Rectal smooth muscle tissue (tissue), 1 donor: ENCODE results near the gene DCANP1.

Experiments
- H3K27ac ChIP-seq: one replicate; pipeline ENCODE4 v1.7.0; 2013; ENCODE audit warnings: low read depth, low read length, inconsistent platforms
- H3K27me3 ChIP-seq: one replicate; pipeline ENCODE4 v1.7.0; 2013; ENCODE audit warnings: low read length; ENCODE audit not compliant: control insufficient read depth, insufficient read depth
- H3K36me3 ChIP-seq: one replicate; pipeline ENCODE4 v1.7.0; 2013; ENCODE audit warnings: low read length; ENCODE audit not compliant: control insufficient read depth, insufficient read depth
- H3K4me1 ChIP-seq: one replicate; pipeline ENCODE4 v1.7.0; 2013; ENCODE audit warnings: low read length; ENCODE audit not compliant: control insufficient read depth, insufficient read depth
- H3K4me3 ChIP-seq: one replicate; pipeline ENCODE4 v1.7.0; 2013; ENCODE audit warnings: low read length
- H3K9ac ChIP-seq: one replicate; pipeline ENCODE4 v1.7.0; 2013; ENCODE audit warnings: low read length

DCANP1 gene

DNA sequence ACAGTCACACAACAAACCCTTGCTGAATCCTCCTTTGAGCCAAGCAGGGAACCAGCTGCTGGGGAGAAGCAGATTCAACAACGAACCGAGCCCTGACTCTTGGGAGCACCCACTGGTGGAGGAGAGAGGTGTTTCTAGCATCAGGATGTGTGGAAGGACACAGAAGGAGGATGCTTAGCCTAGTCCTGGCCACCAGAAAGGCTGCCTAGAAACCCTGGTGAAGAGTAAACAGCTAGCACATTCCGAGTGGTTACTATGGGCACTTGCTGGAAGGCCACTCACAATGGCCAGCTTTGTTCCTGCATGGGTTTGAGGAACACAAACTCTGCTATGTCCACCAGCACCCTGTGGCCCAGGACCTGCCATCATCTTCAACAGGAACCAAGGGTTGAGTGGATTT is 3.2 kb upstream of the DCANP1 start:
- no peak overlapping the region for H3K4me3 ChIP-seq
- no peak overlapping the region for H3K9ac ChIP-seq
- no peak overlapping the region for H3K27ac ChIP-seq
- H3K4me1 ChIP-seq, result no peaks in the 10 kb centered on the region
- no peaks in the 10 kb centered on the region for H3K36me3 ChIP-seq
- no peaks in the 10 kb centered on the region for H3K27me3 ChIP-seq

DNA sequence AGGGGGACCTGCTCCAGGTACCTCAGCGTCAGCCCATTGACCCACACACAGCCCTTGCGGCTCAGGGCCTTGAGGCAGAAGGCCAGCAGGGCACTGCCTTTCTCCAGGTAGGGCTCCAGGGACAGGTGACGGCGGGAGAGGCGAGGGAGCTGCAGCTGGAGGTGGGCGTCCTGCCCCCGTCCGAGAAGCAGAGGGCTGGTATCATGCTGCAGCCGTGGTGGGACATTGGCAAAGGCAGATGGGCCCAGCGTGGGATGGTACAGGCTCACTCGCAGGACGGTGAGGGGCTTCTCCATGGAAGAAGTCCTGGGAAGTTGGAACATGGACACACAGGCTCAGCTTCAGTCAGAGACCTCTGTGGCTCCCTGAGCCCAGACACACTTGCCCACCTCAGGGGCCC is 2.5 kb upstream of the DCANP1 start:
- H3K36me3 ChIP-seq, result no peaks in the 10 kb centered on the region
- no peak overlapping the region for H3K4me3 ChIP-seq
- H3K4me1 ChIP-seq, result no peaks in the 10 kb centered on the region
- no peak overlapping the region for H3K9ac ChIP-seq
- H3K27ac ChIP-seq, result no peak overlapping the region
- H3K27me3 ChIP-seq, result no peaks in the 10 kb centered on the region

DNA sequence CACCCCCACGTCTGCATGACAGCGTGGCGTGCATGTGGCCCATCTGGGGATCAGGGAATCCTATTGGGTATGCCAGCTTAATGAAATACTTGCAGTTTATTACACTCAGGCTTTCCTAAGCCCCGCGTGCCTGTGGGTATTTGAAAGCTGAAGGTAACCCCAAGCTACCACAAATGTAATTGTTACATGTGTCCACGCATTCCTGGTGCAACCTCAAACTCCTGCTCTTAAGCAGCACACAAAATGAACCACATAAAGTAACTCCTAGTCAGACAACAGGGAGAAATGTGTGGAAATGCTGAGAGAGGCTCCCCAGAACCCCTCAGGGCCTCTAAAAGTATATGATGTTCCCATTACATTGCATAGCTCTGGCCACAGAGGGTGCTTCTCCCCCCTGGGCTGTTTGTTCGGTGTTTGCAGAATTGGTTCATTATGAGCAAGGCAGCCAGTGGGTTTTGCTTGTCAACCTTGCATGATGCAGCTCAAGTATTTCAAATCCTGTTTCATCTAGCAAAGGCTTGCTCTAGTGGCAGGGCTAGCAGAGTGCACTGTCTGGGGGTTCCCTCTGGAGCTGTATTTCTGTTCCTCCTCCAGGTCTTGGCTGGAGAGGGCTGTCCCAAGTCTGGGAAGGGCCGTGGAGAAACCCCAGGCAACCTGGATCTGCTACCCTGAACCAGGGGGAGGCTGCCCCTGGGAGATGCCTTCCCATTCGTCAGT is 1.8 kb upstream of the DCANP1 start:
- Histone ChIP-seq H3K4me1 (no peaks in the 10 kb centered on the region), H3K27ac (no peak overlapping the region), H3K4me3 (no peak overlapping the region), H3K9ac (no peak overlapping the region), H3K36me3 (no peaks in the 10 kb centered on the region), H3K27me3 (no peaks in the 10 kb centered on the region)

DNA sequence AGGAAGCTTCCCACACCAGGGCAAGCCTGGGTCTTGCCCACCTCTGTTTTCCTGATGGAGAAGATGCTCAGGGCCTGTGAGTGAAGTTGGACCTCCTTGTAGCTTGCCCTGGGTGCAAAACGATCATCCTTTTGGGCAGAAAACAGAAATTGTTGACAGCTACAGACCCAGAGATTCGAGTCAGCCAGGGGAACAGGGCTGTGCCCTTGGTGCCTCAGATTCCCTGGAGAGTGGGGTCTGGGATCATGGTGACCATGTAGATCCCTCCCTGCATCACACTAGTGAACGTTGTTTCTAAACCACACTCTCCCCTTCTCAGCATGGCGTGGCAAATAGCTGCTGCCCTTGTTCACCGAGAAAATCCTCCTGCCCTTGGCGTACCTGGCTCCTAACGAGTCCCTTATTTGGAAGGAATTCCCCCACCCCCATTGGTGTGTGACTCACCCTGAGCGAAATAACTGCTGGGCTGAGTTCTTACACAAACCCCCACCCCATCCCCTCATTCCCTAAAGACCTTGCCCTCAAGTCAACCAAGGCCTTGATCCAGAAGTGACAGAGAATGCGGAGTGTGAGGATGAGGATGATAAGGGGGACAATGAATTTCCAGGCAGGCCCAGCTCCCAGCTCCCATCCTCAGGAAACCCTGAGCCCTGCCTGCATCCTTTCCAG is 1.1 kb upstream of the DCANP1 start:
- no peaks in the 10 kb centered on the region for H3K36me3 ChIP-seq
- no peaks in the 10 kb centered on the region for H3K4me1 ChIP-seq
- no peak overlapping the region for H3K27ac ChIP-seq
- no peaks in the 10 kb centered on the region for H3K27me3 ChIP-seq
- no peak overlapping the region for H3K9ac ChIP-seq
- H3K4me3 ChIP-seq, result no peak overlapping the region

DNA sequence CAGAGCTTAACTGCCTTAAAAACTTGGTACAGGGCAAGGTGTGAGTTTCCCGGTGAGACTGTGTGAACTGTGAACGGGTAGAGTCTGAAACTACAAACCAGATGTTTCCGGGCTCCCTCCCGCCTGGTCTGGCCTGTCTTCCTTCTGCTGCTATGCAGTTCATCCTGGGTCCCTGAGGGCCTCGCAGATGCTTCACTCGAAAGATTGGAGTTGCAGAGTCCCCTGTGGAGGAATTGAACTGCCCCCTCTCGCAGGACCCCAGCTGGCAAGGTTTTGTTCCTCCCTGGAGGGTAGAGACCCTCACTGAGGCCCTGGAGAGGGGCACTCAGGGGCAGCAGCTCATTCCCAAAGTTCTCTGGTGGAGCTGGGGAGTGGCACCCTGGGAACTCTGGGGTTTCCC is 533 bp downstream of the DCANP1 start:
- no peaks in the 10 kb centered on the region for H3K27me3 ChIP-seq
- H3K4me1 ChIP-seq, result no peaks in the 10 kb centered on the region

DNA sequence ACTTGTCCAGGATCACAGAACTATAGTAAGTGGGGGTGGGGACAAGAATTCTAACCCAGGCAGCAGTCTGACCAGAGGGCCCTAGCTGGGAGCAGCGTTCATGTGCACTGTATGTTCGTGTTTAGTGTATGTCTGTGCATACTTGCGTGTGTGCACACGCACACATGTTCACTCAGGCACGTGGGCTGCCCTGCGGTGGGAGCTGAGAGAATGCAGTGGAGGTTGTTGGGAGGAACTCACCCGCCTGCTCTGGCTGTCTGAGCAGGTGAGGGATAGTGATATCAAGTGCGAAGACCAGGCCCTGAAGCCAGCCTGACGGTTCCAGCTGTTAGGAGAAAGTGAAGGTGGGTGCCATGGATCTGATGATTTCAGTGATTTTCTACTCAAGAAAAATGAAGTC is 942 bp downstream of the DCANP1 start:
- Histone ChIP-seq H3K36me3 (no peaks in the 10 kb centered on the region), H3K4me1 (no peaks in the 10 kb centered on the region), H3K27me3 (no peaks in the 10 kb centered on the region), H3K27ac (no peak overlapping the region), H3K9ac (no peak overlapping the region), H3K4me3 (no peak overlapping the region)

More for the DNA sequence above, 533 bp downstream of the DCANP1 start:
- no peak overlapping the region for H3K9ac ChIP-seq
- H3K27ac ChIP-seq, result no peak overlapping the region
- no peaks in the 10 kb centered on the region for H3K36me3 ChIP-seq
- H3K4me3 ChIP-seq, result no peak overlapping the region

DNA sequence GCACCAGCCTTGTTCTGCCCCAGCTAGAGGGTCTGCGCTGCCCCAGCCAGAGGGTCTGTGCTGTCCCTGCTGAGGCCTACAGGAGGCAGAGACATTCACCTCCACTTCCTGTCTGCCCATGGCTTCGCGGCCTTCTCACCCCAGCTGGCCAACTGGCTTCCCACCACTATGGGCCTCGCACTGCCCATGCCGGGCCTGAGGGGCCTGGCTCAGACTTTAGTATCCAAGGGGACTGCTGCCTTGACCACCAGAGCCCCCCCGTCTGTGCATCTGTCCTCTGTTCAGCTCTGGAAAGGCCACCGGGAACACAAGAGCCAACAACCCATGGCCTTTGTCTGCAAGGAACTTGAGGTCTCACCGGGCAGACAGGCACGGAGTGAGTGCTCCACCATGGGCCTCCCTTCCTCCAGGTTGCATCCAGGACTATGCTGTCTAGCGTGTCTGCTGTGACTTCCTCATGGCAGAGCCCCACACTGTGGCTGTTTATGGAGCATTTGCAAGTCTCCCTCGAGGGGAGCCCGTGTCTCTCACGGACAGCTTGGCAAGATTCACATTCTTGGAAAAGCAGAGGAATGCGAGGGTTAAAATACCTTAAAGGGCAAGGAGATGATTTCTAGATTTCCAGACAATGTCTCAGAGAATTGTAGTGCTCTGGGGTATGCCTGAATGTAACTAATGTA is 1.7 kb downstream of the DCANP1 start:
- no peak overlapping the region for H3K9ac ChIP-seq
- no peaks in the 10 kb centered on the region for H3K4me1 ChIP-seq
- H3K4me3 ChIP-seq, result no peak overlapping the region
- no peaks in the 10 kb centered on the region for H3K27me3 ChIP-seq
- H3K36me3 ChIP-seq, result no peaks in the 10 kb centered on the region
- H3K27ac ChIP-seq, result no peak overlapping the region

DNA sequence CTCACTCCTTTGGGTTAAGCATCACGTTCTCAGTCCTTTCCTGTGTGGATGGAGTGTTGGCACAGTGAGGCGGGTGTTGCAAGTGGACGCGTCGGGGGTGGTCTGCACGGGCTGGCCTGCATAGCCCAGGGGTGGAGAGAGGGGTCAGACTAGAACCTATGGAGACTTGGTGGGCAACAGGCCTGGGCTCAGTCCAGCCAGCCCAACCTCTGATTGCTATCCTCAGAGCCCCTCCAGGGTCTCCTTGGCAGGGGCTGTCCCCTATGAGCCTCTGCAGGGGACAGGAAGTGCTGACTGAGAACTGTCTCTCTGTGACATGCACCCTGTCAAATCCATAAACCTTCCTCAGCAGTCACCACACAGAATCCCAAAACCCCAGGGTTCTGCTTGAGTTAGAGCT is 2.3 kb downstream of the DCANP1 start:
- Histone ChIP-seq H3K36me3 (no peaks in the 10 kb centered on the region), H3K27me3 (no peaks in the 10 kb centered on the region), H3K27ac (no peak overlapping the region), H3K4me3 (no peak overlapping the region), H3K4me1 (no peaks in the 10 kb centered on the region), H3K9ac (no peak overlapping the region)

DNA sequence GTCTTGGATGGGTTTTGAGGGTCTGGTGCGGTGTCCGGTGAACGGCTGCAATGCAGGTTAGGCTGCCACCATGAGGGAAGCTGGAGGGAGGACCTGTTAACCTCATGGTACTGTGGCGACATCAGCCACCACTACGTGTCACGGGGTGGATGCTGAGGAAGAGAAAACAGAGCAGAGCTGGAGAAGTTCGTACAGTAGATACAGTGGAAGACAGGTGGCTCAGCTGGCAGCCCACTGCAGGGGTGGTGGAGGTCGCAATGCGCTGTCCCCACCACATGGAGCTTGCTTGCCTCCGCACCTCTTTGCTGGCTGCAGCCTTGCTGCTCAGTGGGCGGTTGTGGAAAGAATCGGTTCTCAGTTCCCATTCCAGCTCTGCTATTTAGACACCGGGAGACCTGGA is 2.8 kb downstream of the DCANP1 start:
- Histone ChIP-seq H3K4me3 (no peak overlapping the region), H3K27me3 (no peaks in the 10 kb centered on the region), H3K4me1 (no peaks in the 10 kb centered on the region), H3K36me3 (no peaks in the 10 kb centered on the region), H3K27ac (no peak overlapping the region), H3K9ac (no peak overlapping the region)

DNA sequence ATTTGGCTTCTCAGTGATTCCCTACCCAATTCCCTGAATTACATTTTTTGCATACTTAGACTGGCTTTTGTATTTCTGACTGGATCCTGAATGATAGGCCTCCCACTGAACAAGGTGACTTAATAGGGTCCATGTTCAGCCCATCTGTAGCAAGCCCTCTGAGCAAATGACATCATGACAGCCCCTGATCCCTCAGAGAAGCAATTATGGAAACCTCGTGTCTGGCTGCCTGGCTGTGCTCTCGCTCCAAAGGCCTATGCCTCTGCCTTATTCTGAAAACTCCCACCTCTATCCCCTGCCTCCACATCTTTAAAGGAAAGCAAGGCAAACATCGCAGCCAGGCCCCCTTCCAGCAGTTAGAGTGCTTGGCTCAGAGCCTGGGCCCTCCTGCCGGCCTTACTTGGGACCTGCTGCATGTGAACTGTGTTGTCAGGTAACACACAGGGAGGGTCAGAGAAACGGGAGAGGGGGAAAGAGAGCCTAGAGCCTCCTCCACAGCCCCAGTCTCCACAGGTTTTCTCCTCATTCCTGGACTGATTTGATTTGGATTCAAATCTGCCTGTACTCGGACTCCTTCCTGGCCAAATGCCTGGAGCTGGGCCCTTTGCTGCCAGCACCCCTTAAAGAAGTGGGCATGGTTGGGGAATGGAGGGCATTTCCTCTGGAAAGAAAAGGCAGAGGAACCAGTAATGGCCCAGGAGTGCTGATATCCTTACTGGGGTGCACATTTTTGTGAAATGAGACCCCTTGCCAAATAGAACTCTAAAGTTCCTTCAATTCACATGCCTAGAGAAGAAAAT is 3.8 kb downstream of the DCANP1 start:
- Histone ChIP-seq H3K27ac (no peak overlapping the region), H3K36me3 (no peaks in the 10 kb centered on the region), H3K4me1 (peaks cover 1% of the 10 kb centered on the region), H3K4me3 (no peak overlapping the region), H3K9ac (no peak overlapping the region), H3K27me3 (no peaks in the 10 kb centered on the region)

DNA sequence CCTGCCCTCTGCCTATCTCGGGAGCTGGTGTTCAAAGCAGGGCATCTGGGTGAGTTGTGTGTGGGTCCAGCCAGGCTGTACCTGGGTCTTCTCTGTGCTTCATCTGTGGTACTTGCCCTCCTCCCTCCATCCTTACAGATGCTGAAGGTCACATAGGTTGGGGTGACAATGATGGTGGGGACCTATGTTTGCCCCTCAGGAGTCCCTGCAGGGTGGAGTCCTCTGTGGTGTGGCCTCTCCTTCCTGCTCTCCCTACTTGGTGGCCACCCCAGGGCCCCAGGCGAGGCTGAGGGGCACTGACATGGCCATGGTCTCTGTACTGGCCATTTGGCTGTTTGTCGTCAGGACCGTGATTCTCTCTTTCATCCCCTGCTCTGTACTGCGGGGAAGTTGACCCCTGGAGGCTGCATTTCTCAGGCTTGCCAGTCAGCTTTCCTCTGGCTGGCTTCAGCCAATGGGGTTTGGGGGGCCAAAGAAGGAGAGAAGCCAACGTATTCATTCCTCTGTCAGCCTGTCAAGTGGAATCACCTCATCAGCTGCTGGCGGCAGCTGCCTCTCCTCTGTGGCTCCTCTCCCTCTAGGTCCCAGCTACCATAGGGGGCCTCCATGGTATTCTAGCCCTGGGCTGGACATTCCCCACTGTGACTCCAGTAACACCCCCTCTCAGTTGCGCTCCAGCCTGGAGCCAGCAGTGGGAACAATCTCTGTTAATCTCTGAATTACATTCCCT is 4.6 kb downstream of the DCANP1 start:
- Histone ChIP-seq H3K27me3 (no peaks in the 10 kb centered on the region), H3K27ac (no peak overlapping the region), H3K9ac (no peak overlapping the region), H3K4me3 (no peak overlapping the region), H3K4me1 (peaks cover 3% of the 10 kb centered on the region), H3K36me3 (no peaks in the 10 kb centered on the region)

DNA sequence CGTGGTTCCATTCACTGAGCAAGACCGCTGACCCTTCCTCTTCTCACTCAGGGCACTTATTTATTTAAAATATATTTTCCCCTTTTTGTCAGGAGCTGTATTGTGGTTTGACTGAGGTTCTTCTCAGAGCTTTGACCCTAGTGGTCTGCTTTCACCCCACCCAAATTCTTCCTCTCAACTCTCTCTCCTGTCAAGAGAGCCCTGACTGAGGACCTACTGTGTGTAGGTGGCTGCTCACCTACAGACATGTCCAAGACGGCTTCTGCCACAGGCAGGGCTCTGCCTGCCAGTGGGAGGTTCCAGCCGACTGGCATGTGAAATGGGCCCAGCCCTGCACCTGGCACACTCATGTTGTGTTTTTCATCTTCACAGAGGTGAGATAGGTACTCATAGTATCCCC is 5.2 kb downstream of the DCANP1 start:
- Histone ChIP-seq H3K4me1 (peaks cover 3% of the 10 kb centered on the region), H3K27me3 (no peaks in the 10 kb centered on the region), H3K36me3 (no peaks in the 10 kb centered on the region), H3K27ac (no peak overlapping the region), H3K9ac (no peak overlapping the region), H3K4me3 (no peak overlapping the region)
